ENCODE data around the gene HS2ST1.

- TF ChIP-seq CTCF (conservative IDR thresholded peaks at IDR 0.05 in 1 of 2, IDR thresholded peaks at IDR 0.05 in 1 of 2; ENCODE audit: low read depth in 1 of 2, low read length in 2 of 2) (no peak), EZH2 (IDR thresholded peaks at IDR 0.05; ENCODE audit: low read length, missing control alignments) (no peak)
These were observed 73.0 kb downstream of the HS2ST1 start for GRCh38 chr1:86987446-86987845.
